ENCODE data around the gene AQP12A. TPM values are rescaled to one million over a fixed set of nuclear protein-coding genes. Genes with fewer than 3 reads are reported as not detected.
"Not testable (repeated sequence)": the region's sequence is repeated elsewhere in the genome, so short reads cannot be mapped to it uniquely, and the experiment has no call there.

Gene AQP12A
- total RNA-seq, 5 donors from 2014 or later (not counting 1 experiment from before 2014, with no cell fraction given), result not detected

- Histone ChIP-seq H3K36me3 (ENCODE audit: control insufficient read depth in 2 of 2, extremely low read depth in 1 of 2, insufficient read depth in 1 of 2, low read length in 1 of 2) (no peaks in the 10 kb centered on the region), H3K9me3 (no peaks in the 10 kb centered on the region), H3K4me1 (ENCODE audit: control insufficient read depth in 1 of 2, extremely low read depth in 1 of 2, insufficient read depth in 2 of 2, low read length in 2 of 2) (peaks cover 0 to 13% of the 10 kb centered on the region in 2 experiments), H3K27me3 (replicated peaks in 1 of 2; ENCODE audit: control insufficient read depth in 2 of 2, extremely low read depth in 1 of 2, insufficient read depth in 2 of 2, low read length in 1 of 2) (peaks cover 0 to 3% of the 10 kb centered on the region in 2 experiments), H3K4me3 (ENCODE audit: control insufficient read depth in 1 of 2, extremely low read depth in 1 of 2, low read length in 1 of 2) (no peak overlapping the region), H3K27ac (ENCODE audit: low read length) (no peak overlapping the region)
- no peak for DNase-seq
- ChIA-PET POLR2A (no interaction called here), CTCF (no interaction called here)
- no peak overlapping the region for H3K4me3 Mint-ChIP-seq
- no peaks in the 10 kb centered on the region for H3K9me3 Mint-ChIP-seq
- 87% methylated on average over 9 of the region's 20 CpGs for WGBS (ENCODE audit: insufficient coverage)
- no peaks in the 10 kb centered on the region for H3K27me3 Mint-ChIP-seq
- no peak overlapping the region for H3K27ac Mint-ChIP-seq
- no peak for ATAC-seq (replicated peaks in 1 of 4)
- no peaks in the 10 kb centered on the region for H3K36me3 Mint-ChIP-seq
- H3K4me1 Mint-ChIP-seq, result peaks cover 0 to 19% (median 7%) of the 10 kb centered on the region in 3 donors
Observed at GRCh38 chr2:240687045-240687740, 4.5 kb upstream of the AQP12A start.

GRCh38 chr2:240687741-240688552 is 3.7 kb upstream of the AQP12A start:
- Histone ChIP-seq H3K27me3 (replicated peaks in 1 of 2; ENCODE audit: control insufficient read depth in 2 of 2, extremely low read depth in 1 of 2, insufficient read depth in 2 of 2, low read length in 1 of 2) (peaks cover 0 to 3% of the 10 kb centered on the region in 2 experiments), H3K36me3 (ENCODE audit: control insufficient read depth in 2 of 2, extremely low read depth in 1 of 2, insufficient read depth in 1 of 2, low read length in 1 of 2) (no peaks in the 10 kb centered on the region), H3K27ac (ENCODE audit: low read length) (no peak overlapping the region), H3K9me3 (no peaks in the 10 kb centered on the region), H3K4me1 (ENCODE audit: control insufficient read depth in 1 of 2, extremely low read depth in 1 of 2, insufficient read depth in 2 of 2, low read length in 2 of 2) (peaks cover 0 to 13% of the 10 kb centered on the region in 2 experiments), H3K4me3 (ENCODE audit: control insufficient read depth in 1 of 2, extremely low read depth in 1 of 2, low read length in 1 of 2) (no peak overlapping the region)
- H3K4me3 Mint-ChIP-seq, result no peak overlapping the region
- DNase-seq, result no peak
- no peak overlapping the region for H3K27ac Mint-ChIP-seq
- H3K27me3 Mint-ChIP-seq, result no peaks in the 10 kb centered on the region
- POLR2A ChIA-PET, result no interaction called here
- 90% methylated on average over 8 of the region's 14 CpGs for WGBS (ENCODE audit: insufficient coverage)
- H3K36me3 Mint-ChIP-seq, result no peaks in the 10 kb centered on the region
- CTCF ChIA-PET, result no interaction called here
- no peaks in the 10 kb centered on the region for H3K9me3 Mint-ChIP-seq
- peaks cover 0 to 19% (median 7%) of the 10 kb centered on the region in 3 donors for H3K4me1 Mint-ChIP-seq
- ATAC-seq (replicated peaks in 1 of 4), result no peak

- no peak for DNase-seq
- Histone ChIP-seq H3K27ac (ENCODE audit: low read length) (no peak overlapping the region), H3K36me3 (ENCODE audit: control insufficient read depth in 2 of 2, extremely low read depth in 1 of 2, insufficient read depth in 1 of 2, low read length in 1 of 2) (no peaks in the 10 kb centered on the region), H3K4me3 (ENCODE audit: control insufficient read depth in 1 of 2, extremely low read depth in 1 of 2, low read length in 1 of 2) (no peak overlapping the region), H3K4me1 (ENCODE audit: control insufficient read depth in 1 of 2, extremely low read depth in 1 of 2, insufficient read depth in 2 of 2, low read length in 2 of 2) (peaks cover 0 to 11% of the 10 kb centered on the region in 2 experiments), H3K9me3 (no peaks in the 10 kb centered on the region), H3K27me3 (replicated peaks in 1 of 2; ENCODE audit: control insufficient read depth in 2 of 2, extremely low read depth in 1 of 2, insufficient read depth in 2 of 2, low read length in 1 of 2) (peaks cover 0 to 3% of the 10 kb centered on the region in 2 experiments)
- Mint-ChIP-seq H3K27me3 (no peaks in the 10 kb centered on the region), H3K36me3 (no peaks in the 10 kb centered on the region), H3K4me3 (no peak overlapping the region), H3K9me3 (no peaks in the 10 kb centered on the region), H3K27ac (no peak overlapping the region), H3K4me1 (peaks cover 0 to 17% (median 7%) of the 10 kb centered on the region in 3 donors)
- ATAC-seq (replicated peaks in 1 of 4), result no peak
- 92% methylated on average over 4 of the region's 9 CpGs for WGBS (ENCODE audit: insufficient coverage)
- POLR2A ChIA-PET, result no interaction called here
- CTCF ChIA-PET, result no interaction called here
Observed at GRCh38 chr2:240688553-240688919, 3.1 kb upstream of the AQP12A start.

GRCh38 chr2:240689975-240690374 is 1.7 kb upstream of the AQP12A start:
- H3K9me3 ChIP-seq, result no peaks in the 10 kb centered on the region
- H3K4me1 Mint-ChIP-seq, result peaks cover 0 to 10% (median 5%) of the 10 kb centered on the region in 3 donors
- DNase-seq, result no peak
- ChIA-PET POLR2A (no interaction called here), CTCF (no interaction called here)
- no peaks in the 10 kb centered on the region for H3K36me3 Mint-ChIP-seq
- H3K36me3 ChIP-seq (ENCODE audit: control insufficient read depth in 2 of 2, extremely low read depth in 1 of 2, insufficient read depth in 1 of 2, low read length in 1 of 2), result no peaks in the 10 kb centered on the region
- no peak for ATAC-seq (replicated peaks in 1 of 4)
- H3K4me3 Mint-ChIP-seq, result peak overlapping the region in 1 of 3 donors; percentile 61
- peak overlapping the region in 1 of 2 donors; percentile 55 for H3K27ac Mint-ChIP-seq
- H3K27me3 Mint-ChIP-seq, result no peaks in the 10 kb centered on the region
- no peaks in the 10 kb centered on the region for H3K27me3 ChIP-seq (replicated peaks in 1 of 2; ENCODE audit: control insufficient read depth in 2 of 2, extremely low read depth in 1 of 2, insufficient read depth in 2 of 2, low read length in 1 of 2)
- peaks cover 0 to 3% of the 10 kb centered on the region in 2 experiments for H3K4me1 ChIP-seq (ENCODE audit: control insufficient read depth in 1 of 2, extremely low read depth in 1 of 2, insufficient read depth in 2 of 2, low read length in 2 of 2)
- 80% methylated on average over 6 of the region's 11 CpGs for WGBS (ENCODE audit: insufficient coverage)
- H3K27ac ChIP-seq (ENCODE audit: low read length), result no peak overlapping the region
- H3K4me3 ChIP-seq (ENCODE audit: control insufficient read depth in 1 of 2, extremely low read depth in 1 of 2, low read length in 1 of 2), result no peak overlapping the region
- H3K9me3 Mint-ChIP-seq, result no peaks in the 10 kb centered on the region

- peak overlapping the region in 2 of 3 donors; percentile 13 to 61 for H3K4me3 Mint-ChIP-seq
- H3K4me1 Mint-ChIP-seq, result peaks cover 0 to 10% (median 5%) of the 10 kb centered on the region in 3 donors
- H3K27ac Mint-ChIP-seq, result peak overlapping the region in 1 of 2 donors; percentile 55
- POLR2A ChIA-PET; H3K36me3 Mint-ChIP-seq; CTCF ChIA-PET; H3K27me3 ChIP-seq (replicated peaks in 1 of 2; ENCODE audit: control insufficient read depth in 2 of 2, extremely low read depth in 1 of 2, insufficient read depth in 2 of 2, low read length in 1 of 2); H3K4me1 ChIP-seq (ENCODE audit: control insufficient read depth in 1 of 2, extremely low read depth in 1 of 2, insufficient read depth in 2 of 2, low read length in 2 of 2); H3K27me3 Mint-ChIP-seq; H3K36me3 ChIP-seq (ENCODE audit: control insufficient read depth in 2 of 2, extremely low read depth in 1 of 2, insufficient read depth in 1 of 2, low read length in 1 of 2); H3K9me3 ChIP-seq; H3K9me3 Mint-ChIP-seq; H3K27ac ChIP-seq (ENCODE audit: low read length): not testable (repeated sequence)
- H3K4me3 ChIP-seq (ENCODE audit: control insufficient read depth in 1 of 2, extremely low read depth in 1 of 2, low read length in 1 of 2), result peak overlapping the region in 1 of 2 donors; percentile 12
- DNase-seq, result peak in 1 of 35 experiments; percentile 0
- peak; percentile 47 to 88 (median 62) for ATAC-seq (replicated peaks in 1 of 4)
- 87% methylated on average over 3 of the region's 18 CpGs for whole genome bisulfite sequencing (ENCODE audit: insufficient coverage)
Observed at GRCh38 chr2:240690421-240691074, 1.1 kb upstream of the AQP12A start.

GRCh38 chr2:240691075-240691427 is 615 bp upstream of the AQP12A start:
- DNase-seq; H3K27ac ChIP-seq (ENCODE audit: low read length); H3K4me3 ChIP-seq (ENCODE audit: control insufficient read depth in 1 of 2, extremely low read depth in 1 of 2, low read length in 1 of 2); H3K36me3 Mint-ChIP-seq; H3K27ac Mint-ChIP-seq; CTCF ChIA-PET; H3K36me3 ChIP-seq (ENCODE audit: control insufficient read depth in 2 of 2, extremely low read depth in 1 of 2, insufficient read depth in 1 of 2, low read length in 1 of 2); H3K9me3 ChIP-seq; H3K27me3 Mint-ChIP-seq; H3K4me1 ChIP-seq (ENCODE audit: control insufficient read depth in 1 of 2, extremely low read depth in 1 of 2, insufficient read depth in 2 of 2, low read length in 2 of 2); POLR2A ChIA-PET; H3K9me3 Mint-ChIP-seq; H3K27me3 ChIP-seq (replicated peaks in 1 of 2; ENCODE audit: control insufficient read depth in 2 of 2, extremely low read depth in 1 of 2, insufficient read depth in 2 of 2, low read length in 1 of 2): not testable (repeated sequence)
- Mint-ChIP-seq H3K4me1 (peaks cover 0 to 10% (median 5%) of the 10 kb centered on the region in 3 donors), H3K4me3 (peak overlapping the region in 2 of 3 donors; percentile 13 to 61)
- WGBS (ENCODE audit: insufficient coverage), result 43% methylated on average over 1 of the region's 2 CpGs
- ATAC-seq (replicated peaks in 1 of 4), result peak in 1 of 4 experiments; percentile 12

Data from T-cell (primary cell).